Esophagus (tissue), 2 donors: Measurements from ENCODE around the gene NT5E. TPM values are rescaled to one million over a fixed set of nuclear protein-coding genes. Genes with fewer than 3 reads are reported as not detected.

Experiments used
- H3K27ac ChIP-seq, 2 donors: one replicate each; pipeline ENCODE4 v1.5.1; 2013; ENCODE audit warnings: low read depth in 2 of 2, mild to moderate bottlenecking in 2 of 2, inconsistent platforms in 1 of 2, low read length in 1 of 2, moderate library complexity in 1 of 2
- H3K27me3 ChIP-seq, 2 donors: one replicate each; pipeline ENCODE4 v1.6.1; 2013; ENCODE audit warnings: low read length in 2 of 2, control low read depth in 1 of 2, mild to moderate bottlenecking in 1 of 2; ENCODE audit not compliant: insufficient read depth in 2 of 2, control insufficient read depth in 1 of 2
- H3K36me3 ChIP-seq, 2 donors: one replicate each; pipeline ENCODE4 v1.6.1; 2013; ENCODE audit warnings: low read length in 1 of 2; ENCODE audit not compliant: control insufficient read depth in 2 of 2, insufficient read depth in 2 of 2
- H3K4me1 ChIP-seq, 2 donors: one replicate each; pipeline ENCODE4 v1.6.1; 2013; ENCODE audit warnings: low read length in 1 of 2; ENCODE audit not compliant: control insufficient read depth in 2 of 2, insufficient read depth in 2 of 2
- H3K4me3 ChIP-seq, 2 donors: one replicate each; pipeline ENCODE4 v1.5.1; 2013; ENCODE audit warnings: low read length in 2 of 2, mild to moderate bottlenecking in 2 of 2, low read depth in 1 of 2, moderate library complexity in 1 of 2
- H3K9me3 ChIP-seq, 2 donors: one replicate each; pipeline ENCODE4 v1.6.1; 2013; ENCODE audit warnings: mild to moderate bottlenecking in 2 of 2, low read depth in 1 of 2, low read length in 1 of 2, moderate library complexity in 1 of 2; ENCODE audit not compliant: control insufficient read depth in 2 of 2, insufficient read depth in 1 of 2
- WGBS, 2 donors: extraction: QIAGEN DNeasy Blood & Tissue Kit; methylation state at CpG; one replicate each; pipeline ENCODE4 v1.1.7; 2013; 5-methylcytosine and 5-hydroxymethylcytosine counted together
- polyA plus RNA-seq, 2 donors: library from polyadenylated mRNA; stranded (reverse); fragments of 200-250 nt; gene quantifications; one replicate each; pipeline ENCODE4 v1.2.3, GENCODE V29; 2013
- donor health status: healthy with polysubstance abuse.
- donor health status: Bipolar disorder and iron deficiency.

NT5E gene
- polyA plus RNA-seq, 2 donors, result 0.51 to 1.3 TPM

DNA sequence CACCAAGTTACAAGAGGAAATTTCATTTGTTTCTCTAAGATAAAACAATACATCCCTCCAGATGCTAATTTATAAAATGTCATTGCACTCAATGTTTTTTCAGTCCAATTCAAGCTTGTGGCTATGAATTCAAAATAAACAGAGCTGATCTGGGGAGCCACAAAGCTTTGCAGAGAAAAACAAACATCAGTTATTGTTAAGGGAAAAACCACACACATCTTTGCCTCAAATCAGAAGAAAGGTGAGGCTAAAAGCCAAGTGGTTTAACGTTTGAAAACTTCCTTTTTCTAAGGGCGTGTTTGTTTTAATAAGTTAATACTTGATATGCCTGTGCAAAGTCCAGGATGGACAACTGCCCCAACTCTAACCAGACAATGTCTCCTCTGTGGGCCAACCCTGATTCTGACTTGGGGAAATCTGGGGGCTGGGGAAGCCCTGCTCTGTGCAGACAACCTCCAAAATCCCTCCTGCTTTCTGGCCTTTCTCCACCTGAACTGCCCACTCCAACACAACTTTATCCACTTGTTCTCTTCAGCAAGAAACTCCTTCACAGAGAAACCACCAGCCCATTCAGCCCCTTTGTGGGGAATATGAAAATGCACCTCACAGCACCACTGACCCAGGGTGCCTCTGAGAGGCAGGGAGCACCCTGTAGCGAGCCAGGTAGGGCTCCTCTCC is 44.6 kb upstream of the NT5E start:
- H3K4me3 ChIP-seq, result no peak overlapping the region
- no peaks in the 10 kb centered on the region for H3K9me3 ChIP-seq
- no peaks in the 10 kb centered on the region for H3K36me3 ChIP-seq
- peaks cover 0 to 5% of the 10 kb centered on the region in 2 donors for H3K4me1 ChIP-seq
- peak overlapping the region in 1 of 2 donors; percentile 6 for H3K27ac ChIP-seq
- H3K27me3 ChIP-seq, result no peaks in the 10 kb centered on the region
- WGBS, 2 donors, result 30 to 33% methylated on average over 3 of the region's 3 CpGs

- peaks cover 0 to 5% of the 10 kb centered on the region in 2 donors for H3K4me1 ChIP-seq
- WGBS, 2 donors, result 35 to 64% methylated on average over 2 of the region's 2 CpGs
- H3K27me3 ChIP-seq, result no peaks in the 10 kb centered on the region
- H3K4me3 ChIP-seq, result no peak overlapping the region
- H3K9me3 ChIP-seq, result no peaks in the 10 kb centered on the region
- H3K27ac ChIP-seq, result peak overlapping the region in 1 of 2 donors; percentile 6
- H3K36me3 ChIP-seq, result no peaks in the 10 kb centered on the region
These were observed 44.1 kb upstream of the NT5E start for GRCh38 chr6:85405853-85406198.

DNA sequence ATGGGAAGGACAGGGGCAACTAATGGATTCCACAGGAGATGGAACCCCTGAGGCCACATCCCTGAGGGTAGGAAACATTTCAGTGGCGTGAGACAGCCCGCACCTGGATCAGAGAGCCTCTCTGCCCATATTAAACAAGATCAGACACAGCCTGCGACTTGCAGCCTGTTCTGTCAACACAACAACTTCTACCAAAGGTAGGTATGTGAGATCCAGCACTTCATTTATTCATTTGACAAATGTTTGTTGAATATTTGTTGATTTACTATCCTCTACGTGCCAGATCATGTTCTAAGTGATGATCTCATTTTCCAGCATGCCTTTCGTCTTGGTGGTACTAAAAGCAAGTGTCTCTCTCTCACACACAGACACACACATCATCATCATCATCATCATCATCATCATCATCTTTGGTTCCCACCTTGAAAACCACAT is 43.2 kb upstream of the NT5E start:
- Histone ChIP-seq H3K9me3 (no peaks in the 10 kb centered on the region), H3K36me3 (no peaks in the 10 kb centered on the region), H3K27ac (no peak overlapping the region), H3K27me3 (no peaks in the 10 kb centered on the region), H3K4me1 (peaks cover 0 to 5% of the 10 kb centered on the region in 2 donors), H3K4me3 (no peak overlapping the region)
- WGBS, 2 donors, result 41 to 71% methylated on average over 5 of the region's 5 CpGs

- Histone ChIP-seq H3K27ac (no peak overlapping the region), H3K4me3 (no peak overlapping the region), H3K9me3 (no peaks in the 10 kb centered on the region), H3K4me1 (peaks cover 0 to 5% of the 10 kb centered on the region in 2 donors), H3K27me3 (no peaks in the 10 kb centered on the region), H3K36me3 (no peaks in the 10 kb centered on the region)
- 81 to 94% methylated on average over 2 of the region's 2 CpGs for WGBS, 2 donors
These were observed 41.8 kb upstream of the NT5E start for GRCh38 chr6:85408039-85408438.

- H3K4me3 ChIP-seq, result no peak overlapping the region
- H3K9me3 ChIP-seq, result no peaks in the 10 kb centered on the region
- no peaks in the 10 kb centered on the region for H3K36me3 ChIP-seq
- H3K27me3 ChIP-seq, result no peaks in the 10 kb centered on the region
- H3K27ac ChIP-seq, result no peak overlapping the region
- H3K4me1 ChIP-seq, result no peaks in the 10 kb centered on the region
These were observed 36.9 kb upstream of the NT5E start for GRCh38 chr6:85412911-85413430.

- Histone ChIP-seq H3K4me3 (no peak overlapping the region), H3K27ac (no peak overlapping the region), H3K9me3 (no peaks in the 10 kb centered on the region), H3K36me3 (no peaks in the 10 kb centered on the region), H3K27me3 (no peaks in the 10 kb centered on the region), H3K4me1 (no peaks in the 10 kb centered on the region)
- 88 to 93% methylated on average over 1 of the region's 1 CpG for WGBS, 2 donors
These were observed 33.8 kb upstream of the NT5E start for GRCh38 chr6:85416049-85416448.

DNA sequence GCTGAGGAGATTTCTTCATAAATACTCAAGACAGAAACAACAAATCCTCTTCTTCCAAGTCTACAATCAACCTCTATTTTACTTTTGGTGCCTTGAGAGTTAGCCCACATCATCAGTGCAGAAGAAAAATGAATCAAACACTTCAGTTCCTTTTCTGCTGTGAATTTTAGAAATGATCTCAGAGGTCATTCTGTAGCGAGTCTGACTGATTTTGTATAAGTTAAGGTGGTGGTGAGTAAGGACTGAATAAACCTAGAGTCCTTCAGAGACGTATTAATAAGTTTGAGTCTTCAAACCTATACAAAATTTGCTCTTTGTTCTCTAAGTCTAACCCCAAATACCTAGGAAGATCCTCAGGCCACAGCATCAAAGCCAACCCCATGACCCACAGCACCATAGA is 33.1 kb upstream of the NT5E start:
- 65 to 77% methylated on average over 2 of the region's 2 CpGs for WGBS, 2 donors
- no peak overlapping the region for H3K27ac ChIP-seq
- H3K27me3 ChIP-seq, result no peaks in the 10 kb centered on the region

DNA sequence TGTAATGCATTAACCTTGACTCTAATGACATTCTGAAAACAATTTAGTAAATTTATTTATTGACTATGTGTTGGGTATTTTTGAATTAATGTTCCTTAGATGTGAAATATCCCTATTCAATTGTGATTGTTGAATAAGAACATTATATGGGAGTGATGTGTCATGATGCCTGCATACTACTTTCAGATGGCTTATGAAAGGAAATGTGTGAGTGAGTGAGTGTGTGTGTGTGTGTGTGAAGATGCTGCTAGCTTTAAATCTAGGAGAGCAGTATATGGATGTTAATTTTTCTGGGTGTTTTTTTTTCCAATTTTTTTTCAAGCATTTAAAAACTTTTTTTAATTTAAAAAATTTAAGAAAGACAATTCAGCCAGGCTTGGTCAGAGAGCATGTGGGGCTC is 32.5 kb upstream of the NT5E start:
- no peaks in the 10 kb centered on the region for H3K27me3 ChIP-seq
- H3K36me3 ChIP-seq, result no peaks in the 10 kb centered on the region
- H3K4me1 ChIP-seq, result no peaks in the 10 kb centered on the region
- no peak overlapping the region for H3K4me3 ChIP-seq
- no peaks in the 10 kb centered on the region for H3K9me3 ChIP-seq
- no peak overlapping the region for H3K27ac ChIP-seq

More for the DNA sequence above, 33.1 kb upstream of the NT5E start:
- Histone ChIP-seq H3K4me1 (no peaks in the 10 kb centered on the region), H3K9me3 (no peaks in the 10 kb centered on the region), H3K4me3 (no peak overlapping the region), H3K36me3 (no peaks in the 10 kb centered on the region)

DNA sequence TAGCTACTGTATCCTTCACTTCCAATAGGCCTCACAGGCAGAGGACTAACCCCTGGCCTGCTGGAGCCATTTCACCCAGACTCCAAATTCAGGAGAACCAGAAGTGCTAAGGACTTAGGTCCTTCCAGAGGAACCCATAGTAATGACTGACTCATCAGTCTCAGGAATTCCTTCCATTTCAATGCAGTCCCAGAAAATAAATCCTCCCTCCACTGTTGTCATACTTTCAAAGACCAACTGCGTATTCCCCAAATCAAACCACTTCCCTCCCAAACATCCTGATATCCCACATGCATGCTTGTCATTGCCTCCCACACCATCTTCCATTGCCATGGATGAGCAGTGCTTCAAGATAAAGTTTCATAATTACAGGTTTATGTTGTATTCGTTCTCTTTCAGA is 31.8 kb upstream of the NT5E start:
- 84 to 96% methylated on average over 2 of the region's 2 CpGs for WGBS, 2 donors
- Histone ChIP-seq H3K27ac (no peak overlapping the region), H3K4me1 (no peaks in the 10 kb centered on the region), H3K36me3 (no peaks in the 10 kb centered on the region), H3K27me3 (no peaks in the 10 kb centered on the region), H3K4me3 (no peak overlapping the region), H3K9me3 (no peaks in the 10 kb centered on the region)

GRCh38 chr6:85419046-85419759 is 30.7 kb upstream of the NT5E start:
- Histone ChIP-seq H3K27me3 (no peaks in the 10 kb centered on the region), H3K4me3 (no peak overlapping the region), H3K36me3 (no peaks in the 10 kb centered on the region), H3K27ac (no peak overlapping the region), H3K4me1 (no peaks in the 10 kb centered on the region), H3K9me3 (no peaks in the 10 kb centered on the region)
- WGBS, 2 donors, result 44 to 52% methylated on average over 2 of the region's 2 CpGs
